Calu3 (cell line): Measurements from ENCODE around the gene DOC2B. TPM values are rescaled to one million over a fixed set of nuclear protein-coding genes. Genes with fewer than 3 reads are reported as not detected.
"Not testable (repeated sequence)": the region's sequence is repeated elsewhere in the genome, so short reads cannot be mapped to it uniquely, and the experiment has no call there.

Experiments used
- BruUV-seq: library from RNA; stranded (reverse); fragments of 400-500 nt; replicated peaks from 2 replicates; lab custom pipeline; 2021; lab: Mats Ljungman, UMichigan
- CTCF ChIA-PET: fragments of 300-600 bp; sonication (Branson Sonifier 250); formaldehyde crosslinking; loops from one replicate; lab custom pipeline; 2022; ENCODE audit warnings: antibody characterized with exemption; lab: Charles Lee
- DNase-seq: peaks from one replicate; pipeline ENCODE4 v3.0.0; 2022
- H3K27ac Mint-ChIP-seq: one replicate; pipeline ENCODE4 v1.8.0; 2022; ENCODE audit warnings: mixed read lengths; ENCODE audit not compliant: unreplicated experiment
- H3K27me3 Mint-ChIP-seq: one replicate; pipeline ENCODE4 v1.8.0; 2022; ENCODE audit warnings: mixed read lengths; ENCODE audit not compliant: unreplicated experiment
- H3K36me3 Mint-ChIP-seq: one replicate; pipeline ENCODE4 v1.8.0; 2022; ENCODE audit warnings: mild to moderate bottlenecking, moderate library complexity, mixed read lengths; ENCODE audit not compliant: insufficient read depth, unreplicated experiment
- H3K4me1 Mint-ChIP-seq: one replicate; pipeline ENCODE4 v1.8.0; 2022; ENCODE audit warnings: mild to moderate bottlenecking, low read depth, mixed read lengths; ENCODE audit not compliant: unreplicated experiment
- H3K4me3 Mint-ChIP-seq: one replicate; pipeline ENCODE4 v1.8.0; 2022; ENCODE audit warnings: mild to moderate bottlenecking, low read depth, moderate library complexity, mixed read lengths; ENCODE audit not compliant: unreplicated experiment
- H3K9me3 Mint-ChIP-seq: one replicate; pipeline ENCODE4 v1.8.0; 2022; ENCODE audit warnings: low read depth, mixed read lengths; ENCODE audit not compliant: unreplicated experiment
- CTCF ChIP-seq: fragments of 200-600 bp; IDR thresholded peaks from one replicate; pipeline ENCODE4 v1.8.0; 2022; ENCODE audit warnings: antibody characterized with exemption; ENCODE audit not compliant: unreplicated experiment
- intact Hi-C: fragments of 100-400 bp; cut with micrococcal nuclease; formaldehyde crosslinking; loops from one replicate; pipeline ENCODE4 v1.10.0; 2022; ENCODE audit not compliant: unreplicated experiment
- total RNA-seq: library from RNA; stranded (reverse); gene quantifications from 2 replicates; pipeline ENCODE4 v1.2.3, GENCODE V29; 2022

DOC2B gene
- total RNA-seq, 1 experiment from 2014 or later: 0.24 TPM

GRCh38 chr17:172401-172800 lies 9.0 kb downstream of the DOC2B start:
- no peak for TF ChIP-seq CTCF
- DNase-seq: no peak
- H3K36me3 Mint-ChIP-seq: no peaks in the 10 kb centered on the region
- H3K9me3 Mint-ChIP-seq: no peaks in the 10 kb centered on the region
- intact Hi-C loops: no loop called here
- BruUV-seq: no TSS peak
- H3K4me3 Mint-ChIP-seq: no peak overlapping the region
- no peak overlapping the region for H3K27ac Mint-ChIP-seq
- CTCF ChIA-PET: no interaction called here
- H3K27me3 Mint-ChIP-seq: peaks cover under 1% of the 10 kb centered on the region
- H3K4me1 Mint-ChIP-seq: no peaks in the 10 kb centered on the region

- Mint-ChIP-seq H3K4me3 (no peak overlapping the region), H3K4me1 (no peaks in the 10 kb centered on the region), H3K27me3 (no peaks in the 10 kb centered on the region), H3K9me3 (no peaks in the 10 kb centered on the region), H3K27ac (no peak overlapping the region), H3K36me3 (no peaks in the 10 kb centered on the region)
- CTCF ChIA-PET: no interaction called here
- no peak for TF ChIP-seq CTCF
- DNase-seq: no peak
- intact Hi-C loops: no loop called here
- no TSS peak for BruUV-seq
Measured at GRCh38 chr17:171871-172270, 9.6 kb downstream of the DOC2B start.

GRCh38 chr17:170130-170670 lies 11.2 kb downstream of the DOC2B start:
- no TSS peak for BruUV-seq
- DNase-seq: no peak
- Mint-ChIP-seq H3K36me3 (no peaks in the 10 kb centered on the region), H3K27ac (no peak overlapping the region), H3K27me3 (no peaks in the 10 kb centered on the region), H3K4me3 (no peak overlapping the region), H3K4me1 (no peaks in the 10 kb centered on the region), H3K9me3 (no peaks in the 10 kb centered on the region)
- intact Hi-C loops: no loop called here
- CTCF ChIA-PET: no interaction called here
- TF ChIP-seq CTCF: no peak

- CTCF ChIA-PET, H3K4me1 Mint-ChIP-seq, H3K27me3 Mint-ChIP-seq, H3K36me3 Mint-ChIP-seq, intact Hi-C loops, BruUV-seq, H3K4me3 Mint-ChIP-seq, H3K9me3 Mint-ChIP-seq, H3K27ac Mint-ChIP-seq, DNase-seq: not testable (repeated sequence)
Measured at GRCh38 chr17:168614-169013, 12.8 kb downstream of the DOC2B start.

GRCh38 chr17:165939-166338 lies 15.5 kb downstream of the DOC2B start:
- Mint-ChIP-seq H3K27me3 (peaks cover 19% of the 10 kb centered on the region), H3K36me3 (peaks cover 5% of the 10 kb centered on the region), H3K4me1 (no peaks in the 10 kb centered on the region), H3K27ac (no peak overlapping the region), H3K9me3 (no peaks in the 10 kb centered on the region), H3K4me3 (no peak overlapping the region)
- BruUV-seq: no TSS peak
- intact Hi-C loops: no loop called here
- DNase-seq: no peak
- no peak for TF ChIP-seq CTCF
- CTCF ChIA-PET: interaction anchor here (1.9 kb wide), 1 partner anchor 13 kb away, joined by 5 read pairs; no protein-coding TSS in a partner anchor
